GM19467 (cell line): ENCODE results near the gene SMC5.
"Not testable (repeated sequence)": the region's sequence is repeated elsewhere in the genome, so short reads cannot be mapped to it uniquely, and the experiment has no call there.

Source experiments
- ATAC-seq: cut with Tn5 transposase; IDR thresholded peaks from one replicate; pipeline ENCODE4 v1.9.1; 2021; ENCODE audit warnings: mild to moderate bottlenecking, moderate library complexity; ENCODE audit not compliant: unreplicated experiment

Gene SMC5

GRCh38 chr9:70258692-70259511 lies at the start of gene SMC5:
SMC5 (plus strand) TSS chr9:70258978; CDS start chr9:70259079, 101 bp downstream.
- peak; percentile 83 for ATAC-seq

GRCh38 chr9:70217029-70217428 lies 41.7 kb upstream of the SMC5 start:
- no peak for ATAC-seq

GRCh38 chr9:70218767-70219166 lies 40.0 kb upstream of the SMC5 start:
- no peak for ATAC-seq

GRCh38 chr9:70220216-70220615 lies 38.6 kb upstream of the SMC5 start:
- ATAC-seq = no peak

GRCh38 chr9:70222354-70222753 lies 36.4 kb upstream of the SMC5 start:
- ATAC-seq = no peak

GRCh38 chr9:70228118-70228517 lies 30.7 kb upstream of the SMC5 start:
- no peak for ATAC-seq

- no peak for ATAC-seq
Measured at GRCh38 chr9:70228611-70229010, 30.2 kb upstream of the SMC5 start.

GRCh38 chr9:70229026-70229425 lies 29.8 kb upstream of the SMC5 start:
- ATAC-seq = no peak

GRCh38 chr9:70229579-70229978 lies 29.2 kb upstream of the SMC5 start:
- ATAC-seq = no peak

GRCh38 chr9:70232476-70232875 lies 26.3 kb upstream of the SMC5 start:
- ATAC-seq = no peak

GRCh38 chr9:70234208-70234607 lies 24.6 kb upstream of the SMC5 start:
- ATAC-seq = not testable (repeated sequence)

- not testable (repeated sequence) for ATAC-seq
Measured at GRCh38 chr9:70245952-70246351, 12.8 kb upstream of the SMC5 start.

GRCh38 chr9:70250221-70250620 lies 8.6 kb upstream of the SMC5 start:
- no peak for ATAC-seq

- ATAC-seq = no peak
Measured at GRCh38 chr9:70255486-70255885, 3.3 kb upstream of the SMC5 start.

GRCh38 chr9:70256123-70256551 lies 2.6 kb upstream of the SMC5 start:
- ATAC-seq = no peak

- ATAC-seq = no peak
Measured at GRCh38 chr9:70257502-70257901, 1.3 kb upstream of the SMC5 start.

GRCh38 chr9:70257991-70258691 lies 637 bp upstream of the SMC5 start:
- ATAC-seq = peak; percentile 44

- ATAC-seq = no peak
Measured at GRCh38 chr9:70259512-70259802, 679 bp downstream of the SMC5 start.

GRCh38 chr9:70260007-70260443 lies 1.2 kb downstream of the SMC5 start:
- ATAC-seq = no peak

GRCh38 chr9:70260606-70261005 lies 1.8 kb downstream of the SMC5 start:
- ATAC-seq = no peak

GRCh38 chr9:70261131-70261870 lies 2.5 kb downstream of the SMC5 start:
- ATAC-seq = no peak

GRCh38 chr9:70262366-70262765 lies 3.6 kb downstream of the SMC5 start:
- ATAC-seq = no peak
